ENCODE data around the gene SMOC2. TPM values are rescaled to one million over a fixed set of nuclear protein-coding genes. Genes with fewer than 3 reads are reported as not detected.
A peak's percentile ranks its signal among the peaks of the same experiment; 100 is the strongest.

Gene SMOC2
- total RNA-seq, 4 donors from 2014 or later, result 10.7 to 14.9 (median 13.7) TPM

- DNase-seq, result peak in 1 of 3 donors; percentile 14
- Histone ChIP-seq H3K9me3 (no peaks in the 10 kb centered on the region), H3K27me3 (no peaks in the 10 kb centered on the region), H3K27ac (no peak overlapping the region), H3K4me1 (no peaks in the 10 kb centered on the region), H3K4me3 (no peak overlapping the region), H3K36me3 (no peaks in the 10 kb centered on the region)
- no peak for TF ChIP-seq POLR2A (IDR thresholded peaks at IDR 0.05)
- TF ChIP-seq, protein P1, sequence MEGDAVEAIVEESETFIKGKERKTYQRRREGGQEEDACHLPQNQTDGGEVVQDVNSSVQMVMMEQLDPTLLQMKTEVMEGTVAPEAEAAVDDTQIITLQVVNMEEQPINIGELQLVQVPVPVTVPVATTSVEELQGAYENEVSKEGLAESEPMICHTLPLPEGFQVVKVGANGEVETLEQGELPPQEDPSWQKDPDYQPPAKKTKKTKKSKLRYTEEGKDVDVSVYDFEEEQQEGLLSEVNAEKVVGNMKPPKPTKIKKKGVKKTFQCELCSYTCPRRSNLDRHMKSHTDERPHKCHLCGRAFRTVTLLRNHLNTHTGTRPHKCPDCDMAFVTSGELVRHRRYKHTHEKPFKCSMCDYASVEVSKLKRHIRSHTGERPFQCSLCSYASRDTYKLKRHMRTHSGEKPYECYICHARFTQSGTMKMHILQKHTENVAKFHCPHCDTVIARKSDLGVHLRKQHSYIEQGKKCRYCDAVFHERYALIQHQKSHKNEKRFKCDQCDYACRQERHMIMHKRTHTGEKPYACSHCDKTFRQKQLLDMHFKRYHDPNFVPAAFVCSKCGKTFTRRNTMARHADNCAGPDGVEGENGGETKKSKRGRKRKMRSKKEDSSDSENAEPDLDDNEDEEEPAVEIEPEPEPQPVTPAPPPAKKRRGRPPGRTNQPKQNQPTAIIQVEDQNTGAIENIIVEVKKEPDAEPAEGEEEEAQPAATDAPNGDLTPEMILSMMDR (IDR thresholded peaks at IDR 0.05), result no peak
Observed at GRCh38 chr6:168663041-168663440, 222.1 kb downstream of the SMOC2 start.

DNA sequence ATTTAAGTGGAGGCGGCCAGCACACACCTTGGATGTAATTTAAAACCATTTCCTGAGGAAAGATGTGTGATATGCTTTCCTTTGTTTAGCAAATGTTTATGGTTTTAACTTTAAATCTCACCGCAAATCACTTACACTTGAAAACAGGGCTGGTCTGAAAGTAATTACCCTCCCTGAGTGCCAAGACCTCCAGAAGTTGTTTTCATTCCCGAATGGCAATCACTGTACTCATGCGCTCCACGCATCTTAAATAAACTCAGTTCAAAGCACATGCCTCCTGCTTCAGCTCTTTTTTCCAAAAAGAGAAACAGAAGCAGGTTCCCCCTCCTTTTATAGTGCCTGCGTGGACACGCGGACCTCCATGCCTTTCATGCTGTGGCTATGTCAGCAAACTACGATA is 224.0 kb downstream of the SMOC2 start:
- no peaks in the 10 kb centered on the region for H3K27me3 ChIP-seq
- H3K9me3 ChIP-seq, result no peaks in the 10 kb centered on the region
- no peak overlapping the region for H3K27ac ChIP-seq
- no peaks in the 10 kb centered on the region for H3K4me1 ChIP-seq
- DNase-seq, result no peak
- TF ChIP-seq, protein P1 (IDR thresholded peaks at IDR 0.05), result no peak
- no peak for TF ChIP-seq POLR2A (IDR thresholded peaks at IDR 0.05)
- H3K36me3 ChIP-seq, result no peaks in the 10 kb centered on the region
- H3K4me3 ChIP-seq, result no peak overlapping the region

DNA sequence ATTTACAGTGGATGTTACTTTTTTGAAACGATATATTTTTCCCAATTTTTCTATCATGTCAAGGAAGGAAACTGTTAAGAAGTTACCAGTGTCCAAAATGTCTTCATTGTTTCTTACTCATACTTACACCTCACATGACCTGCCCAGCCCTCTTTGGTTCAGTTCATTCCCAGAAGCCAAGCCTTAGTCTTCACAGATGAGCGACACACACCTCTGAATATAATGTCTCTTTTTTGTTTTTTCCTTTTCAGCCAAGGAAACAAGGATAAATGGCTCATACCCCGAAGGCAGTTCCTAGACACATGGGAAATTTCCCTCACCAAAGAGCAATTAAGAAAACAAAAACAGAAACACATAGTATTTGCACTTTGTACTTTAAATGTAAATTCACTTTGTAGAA is 225.2 kb downstream of the SMOC2 start:
- DNase-seq, result peak in 1 of 3 donors; percentile 10
- Histone ChIP-seq H3K4me3 (no peak overlapping the region), H3K27ac (no peak overlapping the region), H3K9me3 (no peaks in the 10 kb centered on the region), H3K36me3 (no peaks in the 10 kb centered on the region), H3K4me1 (no peaks in the 10 kb centered on the region), H3K27me3 (no peaks in the 10 kb centered on the region)
- TF ChIP-seq, protein P1 (IDR thresholded peaks at IDR 0.05), result no peak
- TF ChIP-seq POLR2A (IDR thresholded peaks at IDR 0.05), result no peak

DNA sequence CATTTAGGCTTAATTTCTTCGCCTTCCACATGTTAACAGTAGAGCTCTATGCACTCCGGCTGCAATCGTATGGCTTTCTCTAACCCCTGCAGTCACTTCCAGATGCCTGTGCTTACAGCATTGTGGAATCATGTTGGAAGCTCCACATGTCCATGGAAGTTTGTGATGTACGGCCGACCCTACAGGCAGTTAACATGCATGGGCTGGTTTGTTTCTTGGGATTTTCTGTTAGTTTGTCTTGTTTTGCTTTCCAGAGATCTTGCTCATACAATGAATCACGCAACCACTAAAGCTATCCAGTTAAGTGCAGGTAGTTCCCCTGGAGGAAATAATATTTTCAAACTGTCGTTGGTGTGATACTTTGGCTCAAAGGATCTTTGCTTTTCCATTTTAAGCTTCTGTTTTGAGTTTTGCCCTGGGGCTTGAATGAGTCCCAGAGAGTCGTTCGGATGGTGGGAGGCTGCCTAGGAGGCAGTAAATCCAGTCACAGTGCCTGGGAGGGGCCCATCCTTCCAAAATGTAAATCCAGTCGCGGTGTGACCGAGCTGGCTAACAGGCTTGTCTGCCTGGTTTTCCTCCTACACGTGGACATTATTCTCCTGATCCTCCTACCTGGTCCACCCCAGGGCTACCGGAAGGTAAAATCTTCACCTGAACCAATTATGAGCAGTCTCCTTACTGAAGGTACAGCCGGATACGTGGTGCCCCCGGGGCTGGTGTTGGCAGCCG is 225.9 kb downstream of the SMOC2 start:
- H3K9me3 ChIP-seq, result no peaks in the 10 kb centered on the region
- TF ChIP-seq, protein P1 (IDR thresholded peaks at IDR 0.05), result no peak
- no peak for TF ChIP-seq POLR2A (IDR thresholded peaks at IDR 0.05)
- H3K27me3 ChIP-seq, result no peaks in the 10 kb centered on the region
- H3K27ac ChIP-seq, result no peak overlapping the region
- DNase-seq, result peak in 1 of 3 donors; percentile 10
- H3K4me1 ChIP-seq, result no peaks in the 10 kb centered on the region
- no peaks in the 10 kb centered on the region for H3K36me3 ChIP-seq
- H3K4me3 ChIP-seq, result no peak overlapping the region

DNA sequence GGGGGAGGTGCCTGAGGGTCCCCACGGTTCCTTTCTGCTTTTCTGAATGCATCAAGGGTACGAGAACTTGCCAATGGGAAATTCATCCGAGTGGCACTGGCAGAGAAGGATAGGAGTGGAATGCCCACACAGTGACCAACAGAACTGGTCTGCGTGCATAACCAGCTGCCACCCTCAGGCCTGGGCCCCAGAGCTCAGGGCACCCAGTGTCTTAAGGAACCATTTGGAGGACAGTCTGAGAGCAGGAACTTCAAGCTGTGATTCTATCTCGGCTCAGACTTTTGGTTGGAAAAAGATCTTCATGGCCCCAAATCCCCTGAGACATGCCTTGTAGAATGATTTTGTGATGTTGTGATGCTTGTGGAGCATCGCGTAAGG is 226.4 kb downstream of the SMOC2 start:
- no peak for TF ChIP-seq POLR2A (IDR thresholded peaks at IDR 0.05)
- TF ChIP-seq, protein P1 (IDR thresholded peaks at IDR 0.05), result no peak
- peak in 1 of 3 donors; percentile 8 for DNase-seq

More for the DNA sequence above, 226.4 kb downstream of the SMOC2 start:
- Histone ChIP-seq H3K4me3 (no peak overlapping the region), H3K36me3 (no peaks in the 10 kb centered on the region), H3K27me3 (no peaks in the 10 kb centered on the region), H3K27ac (no peak overlapping the region), H3K9me3 (no peaks in the 10 kb centered on the region), H3K4me1 (no peaks in the 10 kb centered on the region)

Data from Peyer's patch (tissue), 4 donors.